Stomach (tissue), 9 donors: ENCODE data around the gene HRH1. TPM values are rescaled to one million over a fixed set of nuclear protein-coding genes. Genes with fewer than 3 reads are reported as not detected.

ENCODE experiments used
- DNase-seq, 2 donors: peaks; one replicate each; pipeline versions ENCODE4 v3.0.0 to v3.0.0-alpha.2; 2013 to 2019
- H3K27ac ChIP-seq, 5 donors: fragments of 200-600 bp in 4 of 5; sonication (generic) in 4 of 5; one replicate each; pipeline ENCODE4 v1.5.1; 2013 to 2019; ENCODE audit warnings: mild to moderate bottlenecking in 1 of 5, moderate library complexity in 1 of 5
- H3K27me3 ChIP-seq, 3 donors: fragments of 200-600 bp; sonication (generic); one replicate each; pipeline ENCODE4 v1.5.1; 2017 to 2019; ENCODE audit warnings: mixed run types in 1 of 3
- H3K36me3 ChIP-seq, 4 donors: fragments of 200-600 bp; sonication (generic); 1 replicate in 3 of 4; 2 replicates in 1 of 4; pipeline ENCODE4 v1.5.1; 2016 to 2019
- H3K4me1 ChIP-seq, 4 donors: fragments of 200-600 bp; sonication (generic); one replicate each; pipeline ENCODE4 v1.5.1; 2016 to 2019
- H3K4me3 ChIP-seq, 4 donors: fragments of 200-600 bp; sonication (generic) in 3 of 4; one replicate each; pipeline ENCODE4 v1.5.1; 2016 to 2019; ENCODE audit warnings: mild to moderate bottlenecking in 1 of 4
- H3K9me3 ChIP-seq, 4 donors: fragments of 200-600 bp; sonication (generic); one replicate each; pipeline ENCODE4 v1.5.1; 2016 to 2019
- EP300 ChIP-seq: sonication (generic); formaldehyde crosslinking; IDR thresholded peaks from one replicate; pipeline ENCODE4 v1.6.1; 2017; ENCODE audit warnings: antibody characterized with exemption
- POLR2A ChIP-seq, 4 donors: fragments of 450-650 bp; IDR thresholded peaks; one replicate each; pipeline ENCODE4 v1.6.1; 2016; ENCODE audit warnings: antibody characterized with exemption in 4 of 4, control low read depth in 2 of 4, mild to moderate bottlenecking in 1 of 4, moderate library complexity in 1 of 4
- POLR2AphosphoS5 ChIP-seq, 3 donors: sonication (generic); formaldehyde crosslinking; IDR thresholded peaks; one replicate each; pipeline ENCODE4 v1.6.1; 2016; ENCODE audit warnings: antibody characterized with exemption in 3 of 3
- WGBS, 5 donors: extraction: QIAGEN DNeasy Blood & Tissue Kit in 3 of 5; methylation state at CpG; one replicate each; pipeline versions ENCODE4 v1.1.5 to v1.1.7; 2013 to 2018; 5-methylcytosine and 5-hydroxymethylcytosine counted together
- intact Hi-C: fragments of 100-400 bp; cut with DNase I; formaldehyde crosslinking; loops from one replicate; pipeline ENCODE4 v1.15.1; 2023; ENCODE audit warnings: low total_unique reads
- polyA plus RNA-seq, 3 donors: library from polyadenylated mRNA; stranded (reverse); fragments of 200-250 nt; gene quantifications; one replicate each; pipeline ENCODE4 v1.2.3, GENCODE V29; 2013
- total RNA-seq, 5 donors: library from RNA; depleted of rRNA; stranded (reverse); fragments of >200 nt; gene quantifications; one replicate each; pipeline versions ENCODE4 v1.1.0 to v1.2.3, GENCODE V29; 2014 to 2016
- TF ChIP-seq, protein P1 (sequence below), 7 experiments: fragments of 450-650 bp in 4 of 7; fragments of 200-600 bp in 3 of 7; sonication (generic) in 3 of 7; IDR thresholded peaks; one replicate each; pipeline ENCODE4 v1.5.1; 2016 to 2019; ENCODE audit warnings: antibody characterized with exemption in 7 of 7, control low read depth in 2 of 7, mild to moderate bottlenecking in 1 of 7
- donor health status: healthy with polysubstance abuse.
- donor health status: Bipolar disorder and iron deficiency.
- donor health status: healthy.

Gene HRH1
- total and polyA plus RNA-seq, 8 donors = under 0.01 to 5.0 (median 0.37) TPM; not detected in 1

DNA sequence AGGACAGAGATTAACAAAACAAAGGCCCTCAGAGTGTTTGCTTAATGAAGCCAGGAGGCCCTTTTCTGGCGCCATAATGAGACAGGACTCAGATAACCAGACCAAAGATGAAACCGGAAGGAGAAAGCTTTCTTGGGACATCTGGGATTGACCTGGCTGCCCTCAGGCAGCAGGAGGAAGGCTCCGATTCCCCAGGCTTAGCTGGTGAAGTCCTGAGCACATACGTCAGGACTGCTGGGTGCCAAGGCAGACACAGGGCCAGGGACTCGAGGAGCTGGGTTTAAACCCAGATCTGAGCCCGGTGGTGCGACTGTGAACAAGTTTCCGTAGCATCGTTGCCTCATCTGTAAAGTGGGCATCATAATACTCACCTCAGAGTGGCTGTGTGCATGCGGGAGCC, 36.7 kb upstream of the HRH1 start:
- Histone ChIP-seq H3K4me1 (no peaks in the 10 kb centered on the region), H3K9me3 (peaks cover 0 to 6% (median 5%) of the 10 kb centered on the region in 4 donors), H3K4me3 (no peak overlapping the region), H3K27me3 (peaks cover 0 to 17% (median 0%) of the 10 kb centered on the region in 3 donors), H3K36me3 (no peaks in the 10 kb centered on the region), H3K27ac (no peak overlapping the region)
- WGBS, 5 donors = 69 to 81% (median 75%) methylated on average over 10 of the region's 10 CpGs
- DNase-seq = no peak
- TF ChIP-seq, protein P1, sequence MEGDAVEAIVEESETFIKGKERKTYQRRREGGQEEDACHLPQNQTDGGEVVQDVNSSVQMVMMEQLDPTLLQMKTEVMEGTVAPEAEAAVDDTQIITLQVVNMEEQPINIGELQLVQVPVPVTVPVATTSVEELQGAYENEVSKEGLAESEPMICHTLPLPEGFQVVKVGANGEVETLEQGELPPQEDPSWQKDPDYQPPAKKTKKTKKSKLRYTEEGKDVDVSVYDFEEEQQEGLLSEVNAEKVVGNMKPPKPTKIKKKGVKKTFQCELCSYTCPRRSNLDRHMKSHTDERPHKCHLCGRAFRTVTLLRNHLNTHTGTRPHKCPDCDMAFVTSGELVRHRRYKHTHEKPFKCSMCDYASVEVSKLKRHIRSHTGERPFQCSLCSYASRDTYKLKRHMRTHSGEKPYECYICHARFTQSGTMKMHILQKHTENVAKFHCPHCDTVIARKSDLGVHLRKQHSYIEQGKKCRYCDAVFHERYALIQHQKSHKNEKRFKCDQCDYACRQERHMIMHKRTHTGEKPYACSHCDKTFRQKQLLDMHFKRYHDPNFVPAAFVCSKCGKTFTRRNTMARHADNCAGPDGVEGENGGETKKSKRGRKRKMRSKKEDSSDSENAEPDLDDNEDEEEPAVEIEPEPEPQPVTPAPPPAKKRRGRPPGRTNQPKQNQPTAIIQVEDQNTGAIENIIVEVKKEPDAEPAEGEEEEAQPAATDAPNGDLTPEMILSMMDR (IDR thresholded peaks at IDR 0.05) = no peak
- TF ChIP-seq POLR2AphosphoS5 (IDR thresholded peaks at IDR 0.05) (no peak), EP300 (no peak), POLR2A (IDR thresholded peaks at IDR 0.05) (no peak)
- intact Hi-C loops = no loop called here

DNA sequence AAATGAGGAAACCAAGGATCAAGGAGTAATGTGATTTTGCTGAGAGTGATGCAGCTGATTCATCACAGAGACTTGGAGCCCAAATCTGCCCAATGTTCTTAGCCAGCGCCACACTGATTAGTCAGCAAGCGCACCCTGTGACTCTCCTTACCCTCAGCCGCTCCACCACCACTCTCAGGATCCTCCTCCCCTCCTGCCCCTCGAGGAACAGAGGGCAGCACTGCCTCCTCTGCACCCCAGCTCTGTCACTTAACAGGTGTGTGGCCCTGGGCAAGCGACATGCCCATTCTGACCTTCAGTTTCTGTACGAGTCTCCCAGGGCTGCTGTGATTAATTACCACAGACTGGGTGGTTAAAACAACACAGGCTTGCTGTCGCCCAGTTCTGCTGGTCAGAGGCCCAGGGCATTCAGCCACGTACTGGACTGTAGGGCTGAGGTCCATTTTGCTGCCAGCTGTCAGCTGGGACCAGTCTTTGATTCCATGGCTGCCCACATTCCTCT, 36.1 kb upstream of the HRH1 start:
- H3K36me3 ChIP-seq = no peaks in the 10 kb centered on the region
- WGBS, 5 donors = 54 to 63% (median 57%) methylated on average over 7 to 8 of the region's 8 CpGs
- DNase-seq = no peak
- H3K27me3 ChIP-seq = peaks cover 0 to 17% (median 0%) of the 10 kb centered on the region in 3 donors
- H3K4me3 ChIP-seq = no peak overlapping the region
- H3K4me1 ChIP-seq = no peaks in the 10 kb centered on the region
- TF ChIP-seq POLR2A (IDR thresholded peaks at IDR 0.05) = no peak
- TF ChIP-seq, protein P1 (IDR thresholded peaks at IDR 0.05) = no peak
- peaks cover 0 to 11% (median 8%) of the 10 kb centered on the region in 4 donors for H3K9me3 ChIP-seq
- H3K27ac ChIP-seq = no peak overlapping the region
- intact Hi-C loops = no loop called here

DNA sequence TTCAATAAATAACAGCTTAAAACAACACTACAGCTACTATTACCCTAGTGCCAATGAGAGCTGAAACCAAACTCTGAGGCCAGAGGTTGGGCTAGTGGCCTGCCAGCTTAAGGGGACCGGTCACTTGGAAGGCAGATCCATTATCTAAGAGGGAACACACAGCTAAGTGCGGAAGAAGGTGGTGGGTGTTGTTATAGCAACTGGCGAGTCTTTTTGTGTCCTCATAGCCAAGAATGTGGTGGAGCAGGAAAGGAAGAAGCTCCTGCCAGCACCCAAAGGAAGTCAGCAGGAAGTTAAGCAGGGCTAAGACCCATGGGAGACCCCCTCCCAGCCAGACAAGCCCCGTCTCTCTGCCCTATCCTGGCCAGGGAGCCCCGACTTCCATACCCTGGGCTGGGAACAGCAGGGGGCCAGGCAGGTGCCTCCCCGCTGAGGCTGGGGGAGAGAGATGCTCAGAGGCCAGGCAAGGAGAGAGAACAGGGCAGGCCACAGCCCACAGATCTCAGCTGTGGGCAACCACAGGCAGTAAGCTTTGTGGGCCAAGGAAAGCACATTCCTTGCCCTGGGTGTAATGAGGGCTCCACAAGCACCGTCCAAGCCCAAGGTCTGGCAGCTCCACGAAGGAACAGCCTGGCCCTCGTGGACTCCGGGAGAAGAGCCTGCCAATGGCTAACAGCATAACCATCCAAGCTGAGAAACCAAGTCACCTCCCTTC, 34.0 kb upstream of the HRH1 start:
- H3K27ac ChIP-seq = no peak overlapping the region
- no peaks in the 10 kb centered on the region for H3K4me1 ChIP-seq
- no peak for TF ChIP-seq POLR2A (IDR thresholded peaks at IDR 0.05)
- TF ChIP-seq, protein P1 (IDR thresholded peaks at IDR 0.05) = no peak
- TF ChIP-seq EP300 = no peak
- no peak for TF ChIP-seq POLR2AphosphoS5 (IDR thresholded peaks at IDR 0.05)
- no peak for DNase-seq
- H3K4me3 ChIP-seq = no peak overlapping the region
- no peaks in the 10 kb centered on the region for H3K36me3 ChIP-seq
- intact Hi-C loops = no loop called here
- peaks cover 0 to 12% (median 8%) of the 10 kb centered on the region in 4 donors for H3K9me3 ChIP-seq
- WGBS, 5 donors = 62 to 71% (median 63%) methylated on average over 10 of the region's 10 CpGs
- peaks cover 0 to 17% (median 0%) of the 10 kb centered on the region in 3 donors for H3K27me3 ChIP-seq

DNA sequence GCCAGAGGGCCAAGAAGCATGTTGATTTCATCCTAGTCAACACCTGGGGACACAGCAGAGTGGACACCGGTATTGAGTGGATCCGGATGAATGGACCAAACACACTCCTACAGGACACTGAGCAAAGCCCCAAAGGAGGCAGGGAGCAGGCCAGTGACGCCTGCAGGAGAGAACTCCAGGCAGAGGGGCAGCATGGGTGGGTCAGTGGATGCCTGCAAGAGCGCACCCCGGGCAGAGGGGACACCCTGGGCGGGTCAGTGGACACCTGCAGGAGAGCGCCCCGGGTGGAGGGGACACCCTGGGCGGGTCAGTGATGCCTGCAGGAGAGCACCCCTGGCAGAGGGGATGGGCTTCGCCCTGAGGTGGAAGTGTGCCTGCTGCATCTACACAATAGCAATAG, 27.6 kb upstream of the HRH1 start:
- Histone ChIP-seq H3K36me3 (no peaks in the 10 kb centered on the region), H3K4me3 (no peak overlapping the region), H3K27me3 (peaks cover 0 to 6% (median 0%) of the 10 kb centered on the region in 3 donors), H3K27ac (no peak overlapping the region), H3K4me1 (no peaks in the 10 kb centered on the region), H3K9me3 (peaks cover 0 to 12% (median 8%) of the 10 kb centered on the region in 4 donors)
- intact Hi-C loops = no loop called here
- WGBS, 5 donors = 85 to 90% (median 86%) methylated on average over 7 to 10 of the region's 10 CpGs
- no peak for DNase-seq
- TF ChIP-seq, protein P1 (IDR thresholded peaks at IDR 0.05) = no peak
